Panc1 (cell line): ENCODE results near the gene ELK1. TPM values are rescaled to one million over a fixed set of nuclear protein-coding genes. Genes with fewer than 3 reads are reported as not detected.

ENCODE experiments used
- ATAC-seq: fragments of 200-7000 bp; cut with Tn5 transposase; 2 replicates; pipeline ENCODE4 v1.9.1; 2020; ENCODE audit warnings: mild to moderate bottlenecking, moderate library complexity
- BruUV-seq: library from RNA; stranded (reverse); fragments of 400-500 nt; replicated peaks from 2 replicates; lab custom pipeline; 2021; lab: Mats Ljungman, UMichigan
- CTCF ChIA-PET: fragments of 300-600 bp; sonication (Branson Sonifier 250); formaldehyde crosslinking; loops from one replicate; lab custom pipeline; 2022; ENCODE audit warnings: antibody characterized with exemption; lab: Charles Lee
- POLR2A ChIA-PET: fragments of 300-600 bp; sonication (Branson Sonifier 250); formaldehyde crosslinking; loops from one replicate; lab custom pipeline; 2022; ENCODE audit warnings: antibody characterized with exemption; lab: Charles Lee
- DNase-seq: peaks from one replicate; pipeline ENCODE4 v3.0.0-alpha.2; 2010; ENCODE audit warnings: low read depth, low spot score
- H3K27ac ChIP-seq: 2 replicates; pipeline ENCODE4 v1.5.1; 2011; ENCODE audit warnings: mild to moderate bottlenecking, low read length, inconsistent platforms
- H3K27me3 ChIP-seq: fragments of 200-500 bp; sonication (Bioruptor generic); 2 replicates; pipeline ENCODE4 v1.6.0; 2014; ENCODE audit warnings: low read length, inconsistent platforms; ENCODE audit not compliant: control insufficient read depth, insufficient read depth
- H3K36me3 ChIP-seq: fragments of 200-500 bp; sonication (Bioruptor generic); 2 replicates; pipeline ENCODE4 v1.5.1; 2014; ENCODE audit warnings: inconsistent platforms, mild to moderate bottlenecking, low read length, moderate library complexity; ENCODE audit not compliant: control insufficient read depth, insufficient read depth
- H3K4me1 ChIP-seq: 2 replicates; pipeline ENCODE4 v1.5.1; 2011; ENCODE audit warnings: inconsistent platforms, mild to moderate bottlenecking, low read length, moderate library complexity; ENCODE audit not compliant: control insufficient read depth, insufficient read depth
- H3K4me3 ChIP-seq, 2 experiments: 2 replicates each; pipeline ENCODE4 v1.5.1; 2011 to 2012; ENCODE audit warnings: low read depth in 2 of 2, low read length in 2 of 2, mild to moderate bottlenecking in 2 of 2, inconsistent platforms in 1 of 2, moderate library complexity in 1 of 2
- H3K9me3 ChIP-seq: fragments of 200-500 bp; sonication (Bioruptor generic); 2 replicates; pipeline ENCODE4 v1.5.1; 2014; ENCODE audit warnings: low read depth, mild to moderate bottlenecking, inconsistent platforms, low read length, moderate library complexity; ENCODE audit not compliant: control insufficient read depth, insufficient read depth
- CTCF ChIP-seq: fragments of 450-650 bp; IDR thresholded peaks from 2 replicates; pipeline ENCODE4 v1.5.1; 2017; ENCODE audit warnings: mild to moderate bottlenecking
- POLR2AphosphoS5 ChIP-seq: IDR thresholded peaks from 2 replicates; pipeline ENCODE4 v1.6.1; 2012; ENCODE audit warnings: mild to moderate bottlenecking, low read depth, low read length, moderate library complexity
- REST ChIP-seq, 2 experiments: IDR thresholded peaks; 2 replicates each; pipeline ENCODE4 v1.6.1; 2011 to 2012; ENCODE audit warnings: low read depth in 2 of 2, control low read depth in 1 of 2, low read length in 1 of 2, mild to moderate bottlenecking in 1 of 2, moderate library complexity in 1 of 2; ENCODE audit not compliant: insufficient read depth in 1 of 2
- SIN3A ChIP-seq: IDR thresholded peaks from 2 replicates; pipeline ENCODE4 v1.6.1; 2012; ENCODE audit warnings: low read depth, mild to moderate bottlenecking, low read length, moderate library complexity, borderline replicate concordance; ENCODE audit not compliant: insufficient read depth
- TCF7L2 ChIP-seq: IDR thresholded peaks from 2 replicates; pipeline ENCODE4 v1.6.1; 2011; ENCODE audit warnings: mild to moderate bottlenecking, low read depth, low read length, inconsistent platforms
- in situ Hi-C: cut with HindIII; loops from 2 replicates; pipeline ENCODE4 v1.10.0; 2016; ENCODE audit warnings: low sequenced_read_pairs, low pct_unique_long_range_greater_than_20kb
- intact Hi-C: fragments of 100-400 bp; cut with micrococcal nuclease; formaldehyde crosslinking; loops from one replicate; pipeline ENCODE4 v1.10.0; 2022; ENCODE audit not compliant: unreplicated experiment
- total RNA-seq: library from RNA; stranded (reverse); gene quantifications from one replicate; pipeline ENCODE4 v1.2.1, GENCODE V29; 2021; ENCODE audit not compliant: unreplicated experiment

ELK1 gene
- total RNA-seq, 1 experiment from 2014 or later: 64.6 TPM

GRCh38 chrX:47595716-47596251, 54.6 kb downstream of the ELK1 start:
- intact Hi-C loops: no loop called here
- Histone ChIP-seq H3K27me3 (no peaks in the 10 kb centered on the region), H3K36me3 (no peaks in the 10 kb centered on the region), H3K9me3 (no peaks in the 10 kb centered on the region; the same call in 1 of the 2 replicates), H3K4me3 (no peak overlapping the region), H3K4me1 (no peaks in the 10 kb centered on the region), H3K27ac (no peak overlapping the region)
- no peak for ATAC-seq
- BruUV-seq: no TSS peak
- in situ Hi-C loops: no loop called here
- no peak for TF ChIP-seq REST (IDR thresholded peaks at IDR 0.05; ENCODE audit: insufficient read depth in 1 of 2, low read depth in 2 of 2, low read length in 1 of 2)
- TF ChIP-seq SIN3A: no peak
- no peak for TF ChIP-seq TCF7L2
- no peak for TF ChIP-seq CTCF
- no peak for TF ChIP-seq POLR2AphosphoS5
- ChIA-PET CTCF (no interaction called here), POLR2A (no interaction called here)
- DNase-seq: no peak

GRCh38 chrX:47593522-47593921, 56.8 kb downstream of the ELK1 start:
- no peak overlapping the region for H3K4me3 ChIP-seq
- H3K9me3 ChIP-seq: no peaks in the 10 kb centered on the region; the same call in 1 of the 2 replicates
- H3K27me3 ChIP-seq: no peaks in the 10 kb centered on the region
- no peak overlapping the region for H3K27ac ChIP-seq
- in situ Hi-C loops: no loop called here
- no peaks in the 10 kb centered on the region for H3K4me1 ChIP-seq
- TF ChIP-seq POLR2AphosphoS5 (no peak), CTCF (no peak), REST (IDR thresholded peaks at IDR 0.05; ENCODE audit: insufficient read depth in 1 of 2, low read depth in 2 of 2, low read length in 1 of 2) (no peak), SIN3A (no peak), TCF7L2 (no peak)
- intact Hi-C loops: no loop called here
- ChIA-PET POLR2A (no interaction called here), CTCF (no interaction called here)
- ATAC-seq (no peak), DNase-seq (no peak)
- H3K36me3 ChIP-seq: no peaks in the 10 kb centered on the region
- BruUV-seq: no TSS peak
